Gastroesophageal sphincter (tissue), 3 donors: Measurements from ENCODE around the gene ANXA5.

ENCODE experiments used
- CTCF ChIP-seq, 4 experiments: fragments of 200-600 bp in 2 of 4; fragments of 450-650 bp in 2 of 4; sonication (generic) in 1 of 4; IDR thresholded peaks; one replicate each; pipeline ENCODE4 v1.5.1; 2017 to 2019; ENCODE audit warnings: antibody characterized with exemption in 4 of 4, mild to moderate bottlenecking in 2 of 4, moderate library complexity in 2 of 4
- EP300 ChIP-seq: sonication (generic); formaldehyde crosslinking; IDR thresholded peaks from one replicate; pipeline ENCODE4 v1.6.1; 2017; ENCODE audit warnings: antibody characterized with exemption, mild to moderate bottlenecking
- POLR2A ChIP-seq, 2 donors: fragments of 450-650 bp; IDR thresholded peaks; one replicate each; pipeline ENCODE4 v1.6.1; 2017; ENCODE audit warnings: antibody characterized with exemption in 2 of 2, mild to moderate bottlenecking in 2 of 2, moderate library complexity in 1 of 2
- POLR2AphosphoS5 ChIP-seq: sonication (generic); formaldehyde crosslinking; IDR thresholded peaks from one replicate; pipeline ENCODE4 v1.6.1; 2017; ENCODE audit warnings: antibody characterized with exemption

DNA sequence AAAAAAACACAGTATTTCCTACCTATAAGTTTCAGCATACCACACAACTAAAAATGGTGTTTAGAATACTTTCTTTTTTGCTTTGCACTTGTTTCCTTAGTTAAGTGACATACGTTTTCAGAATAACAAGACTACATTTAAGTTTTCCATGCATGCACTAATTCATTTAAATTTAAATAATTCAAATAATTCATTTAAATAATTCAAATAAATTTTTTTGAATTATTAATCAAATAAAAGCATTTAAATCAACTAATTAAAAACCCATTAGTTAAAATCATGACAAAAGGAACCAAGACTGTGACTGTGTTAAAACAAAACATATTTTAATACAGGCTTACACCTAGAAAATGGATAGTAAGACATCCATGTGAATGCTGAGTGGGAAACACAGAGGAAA is 12.8 kb downstream of the ANXA5 start:
- TF ChIP-seq EP300: no peak
- no peak for TF ChIP-seq CTCF (IDR thresholded peaks at IDR 0.05)
- TF ChIP-seq POLR2A (IDR thresholded peaks at IDR 0.05): no peak
- TF ChIP-seq POLR2AphosphoS5: no peak
